Fibroblast of skin of abdomen (primary cell): ENCODE measurements around the gene PPIF.

Experiments
- DNase-seq: peaks from one replicate; pipeline ENCODE4 v3.0.0-alpha.2; 2013

The PPIF gene

GRCh38 chr10:79313911-79314439 is 33.3 kb upstream of the PPIF start:
- no peak for DNase-seq

GRCh38 chr10:79314761-79315601 is 32.3 kb upstream of the PPIF start:
- no peak for DNase-seq

GRCh38 chr10:79315602-79315920 is 31.7 kb upstream of the PPIF start:
- no peak for DNase-seq

- peak; percentile 22 for DNase-seq
Observed at GRCh38 chr10:79316671-79317431, 30.4 kb upstream of the PPIF start.

- no peak for DNase-seq
Observed at GRCh38 chr10:79318369-79318768, 28.9 kb upstream of the PPIF start.

- DNase-seq, result no peak
Observed at GRCh38 chr10:79319115-79319771, 28.0 kb upstream of the PPIF start.

- no peak for DNase-seq
Observed at GRCh38 chr10:79320316-79320715, 27.0 kb upstream of the PPIF start.

GRCh38 chr10:79320820-79321493 is 26.3 kb upstream of the PPIF start:
- peak; percentile 73 for DNase-seq

- no peak for DNase-seq
Observed at GRCh38 chr10:79321494-79321882, 25.8 kb upstream of the PPIF start.

GRCh38 chr10:79321951-79322350 is 25.3 kb upstream of the PPIF start:
- DNase-seq, result no peak

GRCh38 chr10:79322616-79323543 is 24.4 kb upstream of the PPIF start:
- peak; percentile 94 for DNase-seq

GRCh38 chr10:79323602-79324001 is 23.7 kb upstream of the PPIF start:
- no peak for DNase-seq

GRCh38 chr10:79324032-79324695 is 23.1 kb upstream of the PPIF start:
- no peak for DNase-seq

- DNase-seq, result no peak
Observed at GRCh38 chr10:79326361-79327089, 20.7 kb upstream of the PPIF start.

GRCh38 chr10:79327090-79327457 is 20.2 kb upstream of the PPIF start:
- no peak for DNase-seq

GRCh38 chr10:79328147-79328701 is 19.0 kb upstream of the PPIF start:
- no peak for DNase-seq

GRCh38 chr10:79328737-79329504 is 18.3 kb upstream of the PPIF start:
- no peak for DNase-seq

- DNase-seq, result no peak
Observed at GRCh38 chr10:79329529-79329928, 17.7 kb upstream of the PPIF start.

- no peak for DNase-seq
Observed at GRCh38 chr10:79331226-79331625, 16.0 kb upstream of the PPIF start.
